NCI-H2196 (cell line): Measurements from ENCODE around the gene DHDDS.

ENCODE experiments used
- DNase-seq: peaks from one replicate; lab custom pipeline; 2025; ENCODE audit not compliant: unreplicated experiment; lab: John Stamatoyannopoulos, UW

Gene DHDDS

GRCh38 chr1:26417111-26417759 is 14.9 kb upstream of the DHDDS start:
- peak; percentile 84 for DNase-seq

GRCh38 chr1:26418865-26419349 is 13.2 kb upstream of the DHDDS start:
- DNase-seq = no peak

- no peak for DNase-seq
These were observed 12.6 kb upstream of the DHDDS start for GRCh38 chr1:26419494-26419893.

GRCh38 chr1:26429721-26430120 is 2.4 kb upstream of the DHDDS start:
- DNase-seq = no peak

GRCh38 chr1:26432793-26433192 is 672 bp downstream of the DHDDS start:
- no peak for DNase-seq

- DNase-seq = no peak
These were observed 2.1 kb downstream of the DHDDS start for GRCh38 chr1:26434161-26434752.

- no peak for DNase-seq
These were observed 5.9 kb downstream of the DHDDS start for GRCh38 chr1:26438041-26438440.

GRCh38 chr1:26440259-26440658 is 8.1 kb downstream of the DHDDS start:
- DNase-seq = no peak

- no peak for DNase-seq
These were observed 17.7 kb downstream of the DHDDS start for GRCh38 chr1:26449868-26450267.

- no peak for DNase-seq
These were observed 18.8 kb downstream of the DHDDS start for GRCh38 chr1:26450908-26451307.

GRCh38 chr1:26452459-26453183 is 20.5 kb downstream of the DHDDS start:
- no peak for DNase-seq

GRCh38 chr1:26459148-26459547 is 27.0 kb downstream of the DHDDS start:
- no peak for DNase-seq

GRCh38 chr1:26459573-26460031 is 27.5 kb downstream of the DHDDS start:
- DNase-seq = peak; percentile 70

GRCh38 chr1:26468911-26469310 is 36.8 kb downstream of the DHDDS start:
- no peak for DNase-seq

- no peak for DNase-seq
These were observed 37.4 kb downstream of the DHDDS start for GRCh38 chr1:26469558-26469957.

- no peak for DNase-seq
These were observed 38.9 kb downstream of the DHDDS start for GRCh38 chr1:26470878-26471497.

GRCh38 chr1:26471498-26472319 is 39.6 kb downstream of the DHDDS start:
- DNase-seq = peak; percentile 87

- peak; percentile 95 for DNase-seq
These were observed 40.3 kb downstream of the DHDDS start, which contains the start of gene HMGN2 for GRCh38 chr1:26472320-26472900. TSS of gene HMGN2 (plus strand) at chr1:26472440. CDS start at chr1:26472613, 173 bp downstream.

- DNase-seq = peak; percentile 95
These were observed 41.1 kb downstream of the DHDDS start for GRCh38 chr1:26472901-26473845.
